HG02852 (cell line): Measurements from ENCODE around the gene JSRP1.
"Not testable (repeated sequence)": the region's sequence is repeated elsewhere in the genome, so short reads cannot be mapped to it uniquely, and the experiment has no call there.

Source experiments
- ATAC-seq: cut with Tn5 transposase; IDR thresholded peaks from one replicate; pipeline ENCODE4 v1.9.1; 2021; ENCODE audit warnings: mild to moderate bottlenecking, moderate library complexity; ENCODE audit not compliant: unreplicated experiment

The JSRP1 gene

GRCh38 chr19:2282862-2283237 is 26.6 kb upstream of the JSRP1 start:
- no peak for ATAC-seq

GRCh38 chr19:2282062-2282861 is 26.0 kb upstream of the JSRP1 start, which contains the start of gene PEAK3:
TSS of gene PEAK3 (minus strand) at chr19:2282175. CDS start at chr19:2280931, 1,244 bp downstream.
- ATAC-seq = no peak

- not testable (repeated sequence) for ATAC-seq
These were observed 25.2 kb upstream of the JSRP1 start for GRCh38 chr19:2281265-2282061.

DNA sequence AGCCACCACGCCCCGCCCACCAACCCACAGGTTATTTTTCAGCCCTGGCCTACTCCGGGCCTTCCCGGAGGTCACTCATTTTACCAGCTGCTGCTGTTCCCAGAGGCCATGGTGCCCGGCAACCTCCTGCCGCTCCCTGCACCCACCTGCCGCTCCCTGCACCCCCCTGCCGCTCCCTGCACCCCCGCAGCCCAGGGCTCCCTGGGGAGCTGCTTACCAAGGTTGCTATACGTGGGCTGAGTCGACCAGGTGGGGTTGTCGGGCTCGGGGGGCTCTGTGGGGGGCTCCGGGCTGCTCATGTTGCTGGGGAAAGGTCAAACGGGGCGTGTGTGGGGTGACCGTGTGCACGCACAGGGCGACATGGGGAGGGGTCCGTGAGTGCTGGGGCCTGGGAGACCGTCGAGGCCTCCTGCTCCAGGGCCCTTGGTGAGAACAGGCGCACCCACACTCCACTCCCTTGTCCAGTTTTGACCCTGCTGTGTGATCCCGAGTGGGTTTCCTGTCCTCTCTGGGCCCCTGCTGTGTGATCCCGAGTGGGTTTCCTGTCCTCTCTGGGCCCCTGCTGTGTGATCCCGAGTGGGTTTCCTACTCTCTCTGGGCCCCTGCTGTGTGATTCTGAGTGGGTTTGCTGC is 24.5 kb upstream of the JSRP1 start:
- no peak for ATAC-seq

GRCh38 chr19:2278459-2279158 is 22.4 kb upstream of the JSRP1 start:
- ATAC-seq = no peak

GRCh38 chr19:2277138-2277537 is 20.9 kb upstream of the JSRP1 start:
- ATAC-seq = no peak

DNA sequence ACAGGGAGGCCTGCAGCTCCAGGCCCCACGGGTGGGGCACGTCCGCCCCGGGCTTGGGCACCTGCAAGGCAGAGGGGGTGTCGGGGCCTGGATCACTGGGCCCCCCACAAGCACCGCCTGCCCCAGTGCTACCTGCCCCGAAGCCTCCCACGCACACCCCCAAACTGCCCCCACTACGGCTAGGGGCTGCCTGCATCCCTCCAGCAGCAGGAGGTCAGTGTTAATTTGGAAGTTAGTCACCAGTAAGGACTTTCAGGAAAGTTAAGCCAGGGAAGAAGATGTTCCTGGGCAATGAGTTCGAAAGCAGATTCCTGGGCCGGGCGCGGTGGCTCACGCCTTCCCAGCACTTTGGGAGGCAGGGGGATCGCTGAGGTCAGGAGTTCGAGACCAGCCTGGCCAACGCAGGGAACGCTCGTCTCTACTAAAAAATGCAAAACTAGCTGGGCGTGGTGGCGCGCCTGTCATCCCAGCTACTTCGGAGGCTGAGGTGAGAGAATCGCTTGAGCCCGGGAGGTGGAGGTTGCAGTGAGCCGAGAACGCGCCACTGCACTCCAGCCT is 20.3 kb upstream of the JSRP1 start:
- no peak for ATAC-seq

GRCh38 chr19:2275588-2276428 is 19.6 kb upstream of the JSRP1 start:
- ATAC-seq = no peak

- ATAC-seq = no peak
These were observed 18.8 kb upstream of the JSRP1 start for GRCh38 chr19:2274931-2275535.

- no peak for ATAC-seq
These were observed 18.0 kb upstream of the JSRP1 start for GRCh38 chr19:2274185-2274711.

DNA sequence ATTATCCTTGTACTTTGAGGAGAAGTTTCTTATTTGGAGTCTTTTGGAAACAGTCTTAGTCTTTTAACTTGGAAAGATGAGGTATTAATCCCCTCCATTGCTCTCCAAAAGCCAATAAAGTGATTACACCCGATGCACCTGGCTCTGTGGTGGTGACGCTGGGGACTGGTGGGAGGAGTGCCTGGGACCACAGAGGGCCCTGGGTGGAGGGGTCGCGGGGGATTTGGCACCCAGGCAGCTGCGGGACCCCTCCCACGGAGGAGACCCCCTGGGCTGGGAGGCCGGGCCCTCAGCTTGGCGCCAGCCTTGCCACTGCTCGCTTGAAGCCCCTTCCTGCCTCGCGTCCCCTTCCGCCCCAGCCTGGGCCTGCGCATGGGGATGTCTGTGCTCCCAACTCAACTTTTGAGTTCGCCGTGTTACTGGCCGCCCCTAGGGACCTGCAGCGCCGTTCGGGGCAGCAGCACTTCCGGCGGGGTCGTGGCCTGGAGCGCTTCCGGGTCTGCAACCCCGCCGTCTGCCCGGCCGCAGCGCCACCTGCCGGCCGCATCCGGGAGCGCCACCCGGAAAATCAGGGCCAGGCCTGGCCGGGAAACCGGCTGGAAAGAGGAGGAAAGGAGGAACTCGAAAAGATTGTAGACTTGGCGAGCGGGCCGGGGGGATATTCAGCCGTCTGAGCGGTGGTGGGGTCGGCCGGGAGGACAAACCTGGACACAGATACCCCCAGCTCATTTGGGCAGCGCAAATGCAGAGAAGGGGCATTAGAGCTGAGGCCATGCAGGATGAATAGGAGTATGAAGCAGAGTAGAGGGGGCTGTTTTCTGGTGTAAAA is 17.4 kb upstream of the JSRP1 start:
- no peak for ATAC-seq

GRCh38 chr19:2271234-2272103 is 15.3 kb upstream of the JSRP1 start:
- no peak for ATAC-seq

- no peak for ATAC-seq
These were observed 14.4 kb upstream of the JSRP1 start for GRCh38 chr19:2270423-2271233.

- ATAC-seq = no peak
These were observed 13.9 kb upstream of the JSRP1 start for GRCh38 chr19:2270157-2270422.

GRCh38 chr19:2269244-2270156 is 13.3 kb upstream of the JSRP1 start:
- peak; percentile 58 for ATAC-seq

DNA sequence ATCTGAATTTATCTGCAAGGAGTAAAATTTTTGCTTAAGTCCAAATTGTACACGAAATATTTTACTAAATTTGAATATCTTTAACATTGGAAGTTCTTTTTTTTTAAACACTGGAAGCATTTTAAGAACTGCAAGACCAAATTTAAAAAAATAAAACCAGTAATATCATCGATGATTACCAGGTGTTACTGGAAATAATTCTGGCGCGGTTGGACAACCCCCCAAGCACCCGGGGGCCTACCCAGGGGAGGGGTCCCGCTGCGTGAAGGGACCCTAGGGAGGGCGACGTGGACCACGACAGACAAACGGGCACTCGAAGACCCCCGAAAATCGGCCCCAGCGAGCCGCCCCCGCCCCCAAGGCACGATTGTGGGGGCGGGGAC is 12.6 kb upstream of the JSRP1 start:
- no peak for ATAC-seq
